Subcutaneous adipose tissue (tissue), 4 donors: ENCODE measurements around the gene SOHLH1. TPM values are rescaled to one million over a fixed set of nuclear protein-coding genes. Genes with fewer than 3 reads are reported as not detected.

ENCODE experiments used
- CTCF ChIP-seq: fragments of 450-650 bp; IDR thresholded peaks from one replicate; pipeline ENCODE4 v1.5.1; 2016; ENCODE audit warnings: low read depth, mild to moderate bottlenecking, control low read depth, antibody characterized with exemption, moderate library complexity
- total RNA-seq, 4 donors: library from RNA; depleted of rRNA; stranded (reverse); fragments of >200 nt; gene quantifications; one replicate each; pipeline ENCODE4 v1.1.0, GENCODE V29; 2016

Gene SOHLH1
- total RNA-seq = not detected

- TF ChIP-seq CTCF = no peak
Observed at GRCh38 chr9:135699440-135699839, at the start of gene SOHLH1. SOHLH1 (minus strand) TSS chr9:135699481; CDS start chr9:135699467, 14 bp downstream.

- no peak for TF ChIP-seq CTCF
Observed at GRCh38 chr9:135748676-135749075, 49.4 kb upstream of the SOHLH1 start.

GRCh38 chr9:135747311-135747710 lies 48.0 kb upstream of the SOHLH1 start:
- no peak for TF ChIP-seq CTCF

GRCh38 chr9:135746565-135746964 lies 47.3 kb upstream of the SOHLH1 start:
- no peak for TF ChIP-seq CTCF

- no peak for TF ChIP-seq CTCF
Observed at GRCh38 chr9:135745686-135746324, 46.5 kb upstream of the SOHLH1 start.

GRCh38 chr9:135745189-135745588 lies 45.9 kb upstream of the SOHLH1 start:
- TF ChIP-seq CTCF = no peak

GRCh38 chr9:135744333-135745070 lies 45.2 kb upstream of the SOHLH1 start:
- no peak for TF ChIP-seq CTCF
